Activated naive CD4-positive, alpha-beta T cell treated with anti-CD3 and anti-CD28 coated beads, Interleukin-2, amount 50 U/mL, for 72 hours (primary cell): ENCODE measurements around the gene HIGD2A. TPM values are rescaled to one million over a fixed set of nuclear protein-coding genes. Genes with fewer than 3 reads are reported as not detected.

Source experiments
- ATAC-seq, 2 donors: fragments of 150-1000 bp; cut with Tn5 transposase; 2 replicates each; pipeline ENCODE4 v1.10.0; 2021; ENCODE audit warnings: mild to moderate bottlenecking in 2 of 2, moderate library complexity in 2 of 2
- DNase-seq, 2 donors: peaks; one replicate each; pipeline ENCODE4 v3.0.0; 2021 to 2022; ENCODE audit warnings: low spot score in 2 of 2
- H3K27ac Mint-ChIP-seq, 2 donors: one replicate each; pipeline ENCODE4 v1.8.0; 2022; ENCODE audit warnings: mild to moderate bottlenecking in 2 of 2, mixed read lengths in 2 of 2
- H3K36me3 Mint-ChIP-seq, 2 donors: one replicate each; pipeline ENCODE4 v1.8.0; 2022; ENCODE audit warnings: mixed read lengths in 2 of 2
- H3K9me3 Mint-ChIP-seq, 2 donors: one replicate each; pipeline ENCODE4 v1.8.0; 2022; ENCODE audit warnings: mixed read lengths in 2 of 2
- total RNA-seq, 2 donors: library from RNA; stranded (reverse); gene quantifications; one replicate each; pipeline ENCODE4 v1.2.3, GENCODE V29; 2022

Gene HIGD2A
- total RNA-seq, 2 donors from 2014 or later, result 120 to 154 TPM

- DNase-seq, result no peak
- no peak for ATAC-seq
- H3K9me3 Mint-ChIP-seq, result no peaks in the 10 kb centered on the region
- peaks cover 45 to 74% of the 10 kb centered on the region in 2 donors for H3K36me3 Mint-ChIP-seq
- peak overlapping the region; percentile 57 to 79 for H3K27ac Mint-ChIP-seq
These were observed 3.6 kb upstream of the HIGD2A start for GRCh38 chr5:176384991-176385390.

- Mint-ChIP-seq H3K27ac (peak overlapping the region; percentile 98 to 100), H3K9me3 (no peaks in the 10 kb centered on the region), H3K36me3 (peaks cover 50 to 59% of the 10 kb centered on the region in 2 donors)
- ATAC-seq (no peak), DNase-seq (no peak)
These were observed 2.1 kb upstream of the HIGD2A start for GRCh38 chr5:176386491-176386890.

- no peaks in the 10 kb centered on the region for H3K9me3 Mint-ChIP-seq
- ATAC-seq (no peak), DNase-seq (no peak)
- peak overlapping the region; percentile 98 to 100 for H3K27ac Mint-ChIP-seq
- peaks cover 50% of the 10 kb centered on the region in 2 donors for H3K36me3 Mint-ChIP-seq
These were observed 1.1 kb upstream of the HIGD2A start for GRCh38 chr5:176387384-176387925.

GRCh38 chr5:176388003-176388443 lies 528 bp upstream of the HIGD2A start:
- peak; percentile 0 for ATAC-seq
- H3K36me3 Mint-ChIP-seq, result peaks cover 47 to 50% of the 10 kb centered on the region in 2 donors
- peak overlapping the region; percentile 98 to 100 for H3K27ac Mint-ChIP-seq
- peak in 1 of 2 donors; percentile 24 for DNase-seq
- no peaks in the 10 kb centered on the region for H3K9me3 Mint-ChIP-seq

GRCh38 chr5:176389135-176390123 lies 878 bp downstream of the HIGD2A start:
- DNase-seq (no peak), ATAC-seq (peak; percentile 43 to 53)
- no peaks in the 10 kb centered on the region for H3K9me3 Mint-ChIP-seq
- H3K36me3 Mint-ChIP-seq, result peaks cover 41 to 45% of the 10 kb centered on the region in 2 donors
- peak overlapping the region; percentile 98 to 100 for H3K27ac Mint-ChIP-seq

GRCh38 chr5:176391479-176391878 lies 2.9 kb downstream of the HIGD2A start:
- H3K27ac Mint-ChIP-seq, result peak overlapping the region; percentile 38 to 40

GRCh38 chr5:176391999-176392398 lies 3.4 kb downstream of the HIGD2A start:
- no peaks in the 10 kb centered on the region for H3K9me3 Mint-ChIP-seq

More at GRCh38 chr5:176391479-176391878, 2.9 kb downstream of the HIGD2A start:
- DNase-seq, result no peak
- Mint-ChIP-seq H3K9me3 (no peaks in the 10 kb centered on the region), H3K36me3 (peaks cover 22 to 28% of the 10 kb centered on the region in 2 donors)
- no peak for ATAC-seq

GRCh38 chr5:176392526-176392925 lies 4.0 kb downstream of the HIGD2A start:
- DNase-seq (no peak), ATAC-seq (no peak)
- H3K9me3 Mint-ChIP-seq, result no peaks in the 10 kb centered on the region
- H3K27ac Mint-ChIP-seq, result peak overlapping the region; percentile 40 to 60
- peaks cover 11 to 17% of the 10 kb centered on the region in 2 donors for H3K36me3 Mint-ChIP-seq

More at GRCh38 chr5:176391999-176392398, 3.4 kb downstream of the HIGD2A start:
- DNase-seq (no peak), ATAC-seq (no peak)
- Mint-ChIP-seq H3K27ac (peak overlapping the region; percentile 38 to 40), H3K36me3 (peaks cover 16 to 22% of the 10 kb centered on the region in 2 donors)

- DNase-seq (no peak), ATAC-seq (no peak)
- H3K36me3 Mint-ChIP-seq, result peaks cover 0 to 4% of the 10 kb centered on the region in 2 donors
- no peak overlapping the region for H3K27ac Mint-ChIP-seq
- no peaks in the 10 kb centered on the region for H3K9me3 Mint-ChIP-seq
These were observed 5.5 kb downstream of the HIGD2A start for GRCh38 chr5:176394096-176394495.

GRCh38 chr5:176394881-176395675 lies 6.5 kb downstream of the HIGD2A start:
- ATAC-seq, result no peak
- H3K36me3 Mint-ChIP-seq, result peaks cover 0 to 4% of the 10 kb centered on the region in 2 donors
- DNase-seq, result no peak
- H3K27ac Mint-ChIP-seq, result peak overlapping the region in 1 of 2 donors; percentile 26
- H3K9me3 Mint-ChIP-seq, result no peaks in the 10 kb centered on the region

- DNase-seq (no peak), ATAC-seq (no peak)
- Mint-ChIP-seq H3K27ac (peak overlapping the region; percentile 44 to 57), H3K36me3 (no peaks in the 10 kb centered on the region), H3K9me3 (no peaks in the 10 kb centered on the region)
These were observed 7.8 kb downstream of the HIGD2A start for GRCh38 chr5:176396330-176396729.

- Mint-ChIP-seq H3K9me3 (no peaks in the 10 kb centered on the region), H3K36me3 (no peaks in the 10 kb centered on the region), H3K27ac (peak overlapping the region in 1 of 2 donors; percentile 31)
- no peak for DNase-seq
- ATAC-seq, result no peak
These were observed 9.3 kb downstream of the HIGD2A start for GRCh38 chr5:176397736-176398420.

GRCh38 chr5:176400382-176401156 lies 12.0 kb downstream of the HIGD2A start:
- H3K9me3 Mint-ChIP-seq, result no peaks in the 10 kb centered on the region
- DNase-seq, result no peak
- no peaks in the 10 kb centered on the region for H3K36me3 Mint-ChIP-seq
- ATAC-seq, result no peak
- peak overlapping the region in 1 of 2 donors; percentile 1 for H3K27ac Mint-ChIP-seq

GRCh38 chr5:176401281-176402205 lies 13.0 kb downstream of the HIGD2A start:
- H3K27ac Mint-ChIP-seq, result peak overlapping the region; percentile 14 to 37
- DNase-seq (no peak), ATAC-seq (no peak)
- H3K9me3 Mint-ChIP-seq, result no peaks in the 10 kb centered on the region
- H3K36me3 Mint-ChIP-seq, result no peaks in the 10 kb centered on the region
